Esophagus muscularis mucosa (tissue), 4 donors: ENCODE measurements around the gene SKAP2. TPM values are rescaled to one million over a fixed set of nuclear protein-coding genes. Genes with fewer than 3 reads are reported as not detected.

Experiments
- DNase-seq: peaks from one replicate; pipeline ENCODE4 v3.0.0-alpha.2; 2017; ENCODE audit errors: extremely low spot score
- H3K27ac ChIP-seq, 4 donors: fragments of 200-600 bp; sonication (generic); replicated peaks in 1 of 4; 1 replicate in 3 of 4; 2 replicates in 1 of 4; pipeline ENCODE4 v1.5.1; 2016 to 2019; ENCODE audit warnings: mild to moderate bottlenecking in 1 of 4
- H3K27me3 ChIP-seq, 4 donors: fragments of 200-600 bp; sonication (generic); one replicate each; pipeline versions ENCODE4 v1.5.1 to v1.6.0; 2016 to 2019
- H3K36me3 ChIP-seq, 4 donors: fragments of 200-600 bp; sonication (generic); one replicate each; pipeline ENCODE4 v1.5.1; 2016 to 2019
- H3K4me1 ChIP-seq, 4 donors: fragments of 200-600 bp; sonication (generic); one replicate each; pipeline ENCODE4 v1.5.1; 2016 to 2019
- H3K4me3 ChIP-seq, 4 donors: fragments of 200-600 bp; sonication (generic); 1 replicate in 2 of 4; 2 replicates in 2 of 4; pipeline ENCODE4 v1.5.1; 2016 to 2019; ENCODE audit warnings: mild to moderate bottlenecking in 4 of 4, moderate library complexity in 1 of 4
- H3K9me3 ChIP-seq, 4 donors: fragments of 200-600 bp; sonication (generic); 1 replicate in 3 of 4; 2 replicates in 1 of 4; pipeline ENCODE4 v1.5.1; 2016 to 2019
- EP300 ChIP-seq: sonication (generic); formaldehyde crosslinking; IDR thresholded peaks from one replicate; pipeline ENCODE4 v1.6.1; 2017; ENCODE audit warnings: antibody characterized with exemption
- POLR2A ChIP-seq: fragments of 450-650 bp; IDR thresholded peaks from one replicate; pipeline ENCODE4 v1.6.1; 2017; ENCODE audit warnings: antibody characterized with exemption, moderate library complexity, mild to moderate bottlenecking, low read depth
- POLR2AphosphoS5 ChIP-seq, 2 donors: sonication (generic); formaldehyde crosslinking; IDR thresholded peaks; one replicate each; pipeline ENCODE4 v1.6.1; 2017; ENCODE audit warnings: antibody characterized with exemption in 2 of 2
- WGBS: methylation state at CpG from one replicate; pipeline ENCODE4 v1.1.5; 2018; 5-methylcytosine and 5-hydroxymethylcytosine counted together
- intact Hi-C: fragments of 100-400 bp; cut with DNase I; formaldehyde crosslinking; loops from one replicate; pipeline ENCODE4 v1.15.1; 2023
- total RNA-seq, 4 donors: library from RNA; depleted of rRNA; stranded (reverse); fragments of >200 nt; gene quantifications; one replicate each; pipeline versions ENCODE4 v1.1.0 to v1.2.1, GENCODE V29; 2016
- TF ChIP-seq, protein P1 (sequence below), 3 experiments: fragments of 200-600 bp in 2 of 3; fragments of 450-650 bp in 1 of 3; sonication (generic) in 2 of 3; IDR thresholded peaks; one replicate each; pipeline ENCODE4 v1.5.1; 2017 to 2019; ENCODE audit warnings: antibody characterized with exemption in 3 of 3, mild to moderate bottlenecking in 2 of 3, moderate library complexity in 1 of 3

Gene SKAP2
- total RNA-seq, 4 donors from 2014 or later, result 44.2 to 47.1 (median 45.1) TPM

DNA sequence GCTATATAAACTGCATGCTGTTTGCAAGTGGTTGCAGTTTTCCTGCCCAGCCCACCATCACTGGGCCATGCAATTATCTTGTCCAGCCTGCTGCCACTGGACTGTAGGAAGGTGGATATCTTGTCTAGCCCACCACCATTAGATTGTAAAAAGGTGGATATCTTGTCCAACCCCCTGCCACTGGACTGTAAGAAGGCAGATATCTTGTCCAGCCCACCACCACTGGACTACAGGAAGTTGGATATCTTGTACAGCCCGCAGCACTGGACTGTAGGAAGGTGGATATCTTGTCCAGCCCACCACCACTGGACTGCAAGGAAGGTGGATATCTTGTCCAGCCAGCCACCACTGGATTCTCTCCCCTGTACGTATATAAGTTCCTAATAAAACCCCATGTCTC is 69.8 kb downstream of the SKAP2 start:
- no peak for TF ChIP-seq EP300
- no peak for TF ChIP-seq POLR2AphosphoS5 (IDR thresholded peaks at IDR 0.05)
- TF ChIP-seq, protein P1, sequence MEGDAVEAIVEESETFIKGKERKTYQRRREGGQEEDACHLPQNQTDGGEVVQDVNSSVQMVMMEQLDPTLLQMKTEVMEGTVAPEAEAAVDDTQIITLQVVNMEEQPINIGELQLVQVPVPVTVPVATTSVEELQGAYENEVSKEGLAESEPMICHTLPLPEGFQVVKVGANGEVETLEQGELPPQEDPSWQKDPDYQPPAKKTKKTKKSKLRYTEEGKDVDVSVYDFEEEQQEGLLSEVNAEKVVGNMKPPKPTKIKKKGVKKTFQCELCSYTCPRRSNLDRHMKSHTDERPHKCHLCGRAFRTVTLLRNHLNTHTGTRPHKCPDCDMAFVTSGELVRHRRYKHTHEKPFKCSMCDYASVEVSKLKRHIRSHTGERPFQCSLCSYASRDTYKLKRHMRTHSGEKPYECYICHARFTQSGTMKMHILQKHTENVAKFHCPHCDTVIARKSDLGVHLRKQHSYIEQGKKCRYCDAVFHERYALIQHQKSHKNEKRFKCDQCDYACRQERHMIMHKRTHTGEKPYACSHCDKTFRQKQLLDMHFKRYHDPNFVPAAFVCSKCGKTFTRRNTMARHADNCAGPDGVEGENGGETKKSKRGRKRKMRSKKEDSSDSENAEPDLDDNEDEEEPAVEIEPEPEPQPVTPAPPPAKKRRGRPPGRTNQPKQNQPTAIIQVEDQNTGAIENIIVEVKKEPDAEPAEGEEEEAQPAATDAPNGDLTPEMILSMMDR (IDR thresholded peaks at IDR 0.05), result no peak
- TF ChIP-seq POLR2A, result no peak
- Histone ChIP-seq H3K36me3 (no peaks in the 10 kb centered on the region), H3K27ac (no peak overlapping the region), H3K9me3 (no peaks in the 10 kb centered on the region), H3K4me3 (no peak overlapping the region), H3K27me3 (no peaks in the 10 kb centered on the region), H3K4me1 (peaks cover 0 to 4% (median 0%) of the 10 kb centered on the region in 4 donors)
- WGBS, result 80% methylated on average over 2 of the region's 2 CpGs
- intact Hi-C loops, result no loop called here
- DNase-seq, result no peak

DNA sequence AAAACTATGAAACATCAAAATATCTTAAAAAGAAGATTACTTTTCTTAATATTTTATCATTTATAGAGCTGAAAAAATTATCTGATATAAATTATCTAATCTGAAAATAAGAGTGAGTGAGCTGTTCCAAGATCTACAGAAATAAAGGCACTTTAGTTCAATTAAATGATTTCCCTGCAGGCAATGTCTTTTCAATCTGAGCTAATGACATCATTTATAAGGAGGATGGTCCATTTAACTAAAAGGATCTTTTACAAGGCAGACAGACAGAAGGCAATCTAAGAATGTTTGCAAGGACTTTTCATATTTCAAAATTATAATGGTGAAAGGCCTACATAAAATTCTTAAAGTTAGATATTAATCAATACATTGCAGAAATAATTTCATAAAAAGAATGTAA is 71.8 kb downstream of the SKAP2 start:
- peaks cover 0 to 4% (median 0%) of the 10 kb centered on the region in 4 donors for H3K4me1 ChIP-seq
- H3K4me3 ChIP-seq, result no peak overlapping the region
- H3K27me3 ChIP-seq, result no peaks in the 10 kb centered on the region
- no peaks in the 10 kb centered on the region for H3K36me3 ChIP-seq
- TF ChIP-seq EP300 (no peak), POLR2A (no peak), POLR2AphosphoS5 (IDR thresholded peaks at IDR 0.05) (no peak)
- TF ChIP-seq, protein P1 (IDR thresholded peaks at IDR 0.05), result no peak
- intact Hi-C loops, result no loop called here
- no peak overlapping the region for H3K27ac ChIP-seq
- DNase-seq, result no peak
- H3K9me3 ChIP-seq, result no peaks in the 10 kb centered on the region

DNA sequence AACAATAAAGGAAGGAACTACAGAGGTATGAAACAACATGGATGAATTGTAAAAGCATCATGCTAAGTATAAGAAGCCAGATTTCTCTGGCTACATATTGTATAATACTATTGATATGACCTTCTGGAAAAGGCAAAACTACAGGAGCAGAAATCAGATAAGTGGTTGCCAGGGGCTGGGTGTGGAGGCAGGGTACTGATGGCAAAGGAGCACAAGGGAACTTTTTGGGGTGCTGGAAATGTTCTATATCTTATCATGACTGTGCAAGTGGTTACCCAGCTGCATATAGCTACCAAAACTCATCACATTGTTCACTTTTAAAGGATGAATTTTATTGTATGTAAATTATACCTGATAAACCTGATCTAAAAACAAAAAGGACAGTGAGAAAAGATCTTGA is 72.4 kb downstream of the SKAP2 start:
- Histone ChIP-seq H3K36me3 (no peaks in the 10 kb centered on the region), H3K4me1 (peaks cover 0 to 4% (median 0%) of the 10 kb centered on the region in 4 donors), H3K27me3 (no peaks in the 10 kb centered on the region), H3K4me3 (no peak overlapping the region), H3K9me3 (no peaks in the 10 kb centered on the region), H3K27ac (no peak overlapping the region)
- intact Hi-C loops, result no loop called here
- TF ChIP-seq, protein P1 (IDR thresholded peaks at IDR 0.05), result no peak
- TF ChIP-seq POLR2A, result no peak
- no peak for TF ChIP-seq POLR2AphosphoS5 (IDR thresholded peaks at IDR 0.05)
- TF ChIP-seq EP300, result no peak
- DNase-seq, result no peak

DNA sequence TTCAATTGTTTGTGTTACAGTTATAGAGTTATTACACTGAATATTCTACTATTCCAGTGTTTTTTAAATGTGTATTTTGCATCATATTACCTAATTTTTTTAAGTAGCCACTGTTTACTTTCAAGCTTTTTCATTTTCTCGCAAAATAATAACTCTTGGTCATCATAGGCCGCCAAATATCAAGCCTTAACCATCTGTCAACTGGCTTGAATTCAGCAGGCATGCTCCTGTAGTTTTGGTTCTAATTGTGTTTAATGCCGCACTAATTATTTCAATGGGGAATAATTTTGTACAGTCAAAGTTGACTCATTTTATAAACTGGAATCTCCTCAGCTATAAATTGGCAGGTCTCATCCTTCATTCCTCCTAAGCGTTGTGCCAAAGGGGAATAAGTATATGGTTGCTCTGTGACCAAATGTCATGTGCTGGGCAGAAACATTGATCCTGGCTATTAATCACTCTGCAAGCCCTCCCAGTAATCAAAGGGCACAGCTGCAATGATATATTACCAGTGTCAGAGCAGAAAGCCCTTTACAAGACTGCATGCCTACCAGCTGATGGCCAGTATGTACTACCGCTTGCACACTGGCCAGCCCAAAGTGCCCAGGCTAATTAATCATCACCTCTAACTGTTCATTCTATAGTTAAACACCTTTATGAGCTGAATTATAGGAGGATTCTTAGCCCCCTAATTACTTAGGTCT is 74.8 kb downstream of the SKAP2 start:
- Histone ChIP-seq H3K27ac (no peak overlapping the region), H3K4me3 (no peak overlapping the region), H3K27me3 (no peaks in the 10 kb centered on the region), H3K4me1 (peaks cover 0 to 4% (median 0%) of the 10 kb centered on the region in 4 donors), H3K9me3 (no peaks in the 10 kb centered on the region), H3K36me3 (no peaks in the 10 kb centered on the region)
- intact Hi-C loops, result no loop called here
- 96% methylated on average over 5 of the region's 5 CpGs for WGBS
- TF ChIP-seq POLR2AphosphoS5 (IDR thresholded peaks at IDR 0.05) (no peak), POLR2A (no peak), EP300 (no peak)
- TF ChIP-seq, protein P1 (IDR thresholded peaks at IDR 0.05), result no peak
- DNase-seq, result no peak

DNA sequence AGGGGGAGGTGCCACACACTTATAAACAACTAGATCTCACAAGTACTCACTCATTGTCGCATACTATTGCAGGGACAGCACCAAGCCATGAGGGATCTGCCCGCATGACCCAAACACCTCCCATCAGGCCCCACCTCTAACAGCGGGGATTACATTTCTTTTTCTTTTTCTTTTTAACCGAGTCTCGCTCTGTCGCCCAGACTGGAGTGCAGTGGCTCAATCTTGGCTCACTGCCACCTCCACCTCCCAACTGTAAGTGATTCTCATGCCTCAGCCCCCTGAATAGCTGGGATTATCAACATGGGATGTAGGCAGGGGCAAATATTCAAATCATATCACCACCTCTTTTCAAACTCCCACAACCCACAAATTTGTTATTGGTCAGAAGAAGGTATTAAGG is 76.7 kb downstream of the SKAP2 start:
- Histone ChIP-seq H3K27ac (no peak overlapping the region), H3K27me3 (no peaks in the 10 kb centered on the region), H3K9me3 (no peaks in the 10 kb centered on the region), H3K4me3 (no peak overlapping the region), H3K4me1 (no peaks in the 10 kb centered on the region), H3K36me3 (no peaks in the 10 kb centered on the region)
- DNase-seq, result no peak
- no peak for TF ChIP-seq POLR2A
- no peak for TF ChIP-seq POLR2AphosphoS5 (IDR thresholded peaks at IDR 0.05)
- no peak for TF ChIP-seq EP300
- TF ChIP-seq, protein P1 (IDR thresholded peaks at IDR 0.05), result no peak
- intact Hi-C loops, result no loop called here
- 88% methylated on average over 6 of the region's 6 CpGs for WGBS
